GM23248 (cell line): Measurements from ENCODE around the gene RAB19. TPM values are rescaled to one million over a fixed set of nuclear protein-coding genes. Genes with fewer than 3 reads are reported as not detected.

Experiments used
- DNase-seq: peaks from one replicate; pipeline ENCODE4 v3.0.0-alpha.2; 2015
- H2AFZ ChIP-seq: fragments of 200-600 bp; sonication (generic); 2 replicates; pipeline ENCODE4 v1.6.1; 2016; ENCODE audit warnings: antibody characterized with exemption
- H3F3A ChIP-seq: fragments of 200-600 bp; sonication (generic); 2 replicates; pipeline ENCODE4 v1.6.1; 2016; ENCODE audit warnings: mild to moderate bottlenecking, antibody characterized with exemption, mixed run types; ENCODE audit not compliant: insufficient read depth
- H3K27ac ChIP-seq: fragments of 200-600 bp; sonication (generic); 2 replicates; pipeline ENCODE4 v1.5.1; 2016; ENCODE audit warnings: mild to moderate bottlenecking
- H3K27me3 ChIP-seq: fragments of 200-600 bp; sonication (generic); replicated peaks from 2 replicates; pipeline ENCODE4 v1.6.1; 2016; ENCODE audit warnings: mild to moderate bottlenecking; ENCODE audit not compliant: insufficient read depth
- H3K36me3 ChIP-seq: fragments of 200-600 bp; sonication (generic); 2 replicates; pipeline ENCODE4 v1.6.1; 2016; ENCODE audit warnings: low read depth, mild to moderate bottlenecking
- H3K4me1 ChIP-seq: fragments of 200-600 bp; sonication (generic); 2 replicates; pipeline ENCODE4 v1.6.1; 2016; ENCODE audit warnings: mild to moderate bottlenecking; ENCODE audit not compliant: insufficient read depth
- H3K4me2 ChIP-seq: fragments of 200-600 bp; sonication (generic); one replicate; pipeline ENCODE4 v1.6.1; 2016; ENCODE audit warnings: mild to moderate bottlenecking; ENCODE audit not compliant: unreplicated experiment
- H3K4me3 ChIP-seq: fragments of 200-600 bp; sonication (generic); 2 replicates; pipeline ENCODE4 v1.5.1; 2016; ENCODE audit warnings: mild to moderate bottlenecking
- H3K79me2 ChIP-seq: fragments of 200-600 bp; sonication (generic); 2 replicates; pipeline ENCODE4 v1.6.1; 2016; ENCODE audit warnings: mild to moderate bottlenecking; ENCODE audit not compliant: insufficient read depth
- H3K9ac ChIP-seq: fragments of 200-600 bp; sonication (generic); 2 replicates; pipeline ENCODE4 v1.6.1; 2016; ENCODE audit warnings: mild to moderate bottlenecking
- H3K9me2 ChIP-seq: fragments of 200-600 bp; sonication (generic); 2 replicates; pipeline ENCODE4 v1.6.1; 2016; ENCODE audit warnings: mixed run types, mild to moderate bottlenecking, moderate library complexity; ENCODE audit not compliant: insufficient read depth
- H3K9me3 ChIP-seq: fragments of 200-600 bp; sonication (generic); one replicate; pipeline ENCODE4 v1.6.1; 2017; ENCODE audit warnings: low read depth
- H4K20me1 ChIP-seq: fragments of 200-600 bp; sonication (generic); 2 replicates; pipeline ENCODE4 v1.6.0; 2016; ENCODE audit not compliant: insufficient read depth
- EZH2 ChIP-seq: fragments of 200-600 bp; sonication (generic); IDR thresholded peaks from 2 replicates; pipeline ENCODE4 v1.6.1; 2018; ENCODE audit warnings: antibody characterized with exemption, mild to moderate bottlenecking; ENCODE audit not compliant: insufficient read depth, poor library complexity, severe bottlenecking
- EZH2phosphoT487 ChIP-seq: fragments of 200-600 bp; sonication (generic); IDR thresholded peaks from 2 replicates; pipeline ENCODE4 v1.6.1; 2018; ENCODE audit warnings: antibody characterized with exemption, moderate library complexity, mild to moderate bottlenecking, low read depth; ENCODE audit not compliant: insufficient read depth
- WGBS, 2 experiments: methylation state at CpG; one replicate each; pipeline ENCODE4 v1.1.6; 2015 to 2017; ENCODE audit warnings: low lambda C conversion rate in 2 of 2, low coverage in 1 of 2; ENCODE audit errors: missing lambda C conversion rate in 2 of 2; 5-methylcytosine and 5-hydroxymethylcytosine counted together
- in situ Hi-C: fragments of 300-500 bp; cut with MboI; formaldehyde crosslinking; loops from 2 replicates; pipeline ENCODE4 v1.15.0; 2020
- polyA plus RNA-seq: library from polyadenylated mRNA; unstranded; fragments of >200 nt; fragmentation: Nextera tagmentation; extraction: Ambion mirVana; gene quantifications from 2 replicates; pipeline ENCODE4 v1.2.1, GENCODE V29; 2016
- small RNA-seq: library from RNA; depleted of rRNA; stranded (forward); fragments of <200 nt; gene quantifications from one replicate; pipeline ENCODE3, GENCODE V24; 2014; ENCODE audit warnings: low read depth, low replicate concordance
- total RNA-seq: library from RNA; depleted of rRNA; stranded (reverse); fragments of >200 nt; shearing (Covaris generic); gene quantifications from 2 replicates; pipeline ENCODE4 v1.2.3, GENCODE V29; 2014; rRNA removed

RAB19 gene
- total and polyA plus RNA-seq, 2 experiments from 2014 or later, result not detected

DNA sequence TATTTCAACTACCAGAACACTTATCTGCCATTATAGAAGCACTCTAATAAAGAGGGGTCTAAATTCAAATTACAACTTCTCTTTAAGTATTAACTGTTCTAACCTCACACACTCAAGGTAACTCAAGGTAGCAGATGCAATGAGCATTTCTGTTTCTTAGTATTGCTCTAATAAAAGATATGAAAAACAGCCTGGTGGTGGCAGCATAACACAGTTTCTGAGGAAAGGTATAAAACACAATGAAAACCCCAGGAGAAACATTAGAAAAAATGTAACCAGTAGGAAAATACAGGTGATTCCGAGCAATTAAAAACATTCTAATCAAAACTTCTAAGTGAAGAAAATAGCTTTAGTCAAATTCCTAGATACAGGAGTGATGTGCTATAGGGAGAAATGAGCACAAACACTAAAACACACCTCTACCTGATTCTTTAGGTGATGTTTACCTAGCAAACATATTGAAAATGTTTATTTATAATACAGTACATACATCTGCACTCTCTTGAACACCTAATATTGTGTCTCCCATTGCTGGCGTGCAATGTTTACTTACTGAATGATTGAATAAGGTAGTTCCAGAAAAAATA, 72.0 kb downstream of the RAB19 start:
- no peaks in the 10 kb centered on the region for H3K9me2 ChIP-seq
- no peaks in the 10 kb centered on the region for H3K9me3 ChIP-seq
- no peak overlapping the region for H3K9ac ChIP-seq
- no peaks in the 10 kb centered on the region for H3K27me3 ChIP-seq
- no peak overlapping the region for H3K4me3 ChIP-seq
- TF ChIP-seq EZH2, result no peak
- no peak for TF ChIP-seq EZH2phosphoT487
- H3K27ac ChIP-seq, result no peak overlapping the region
- H4K20me1 ChIP-seq, result peaks cover 20% of the 10 kb centered on the region; the same call in 1 of the 2 replicates
- DNase-seq, result peak; percentile 66
- H3K4me2 ChIP-seq, result no peak overlapping the region
- no peaks in the 10 kb centered on the region for H3K36me3 ChIP-seq
- peaks cover 78% of the 10 kb centered on the region for H3K79me2 ChIP-seq
- H2AFZ ChIP-seq, result no peak overlapping the region
- H3F3A ChIP-seq, result 0 out of 2 replicates have a peak, but pooled peaks cover 6% of the 10 kb centered on the region
- in situ Hi-C loops, result no loop called here
- H3K4me1 ChIP-seq, result peaks cover 9% of the 10 kb centered on the region; the same call in 1 of the 2 replicates
- 46 to 48% methylated on average over 2 of the region's 2 CpGs for WGBS, 2 experiments

DNA sequence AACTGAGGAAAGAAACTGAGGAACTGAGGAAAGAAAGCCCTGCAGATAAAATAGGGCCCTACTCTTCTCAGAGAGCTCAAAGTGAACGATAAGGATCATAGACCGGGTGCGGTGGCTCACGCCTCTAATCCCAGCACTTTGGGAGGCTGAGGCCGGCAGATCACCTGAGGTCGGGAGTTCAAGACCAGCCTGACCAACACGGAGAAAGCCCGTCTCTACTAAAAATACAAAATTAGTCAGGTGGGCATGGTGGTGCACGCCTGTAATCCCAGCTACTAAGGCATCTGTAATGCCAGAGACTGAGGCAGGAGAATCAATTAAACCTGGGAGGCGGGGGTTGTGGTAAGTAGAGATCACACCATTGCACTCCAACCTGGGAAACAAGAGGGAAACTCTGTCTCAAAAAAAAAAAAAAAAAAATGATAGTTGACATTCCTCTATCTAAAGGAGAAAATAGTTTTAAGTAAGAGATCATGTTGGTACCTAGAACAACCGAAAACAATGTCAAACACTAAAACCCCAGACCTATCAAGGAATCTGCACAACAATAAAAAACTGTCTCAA, 72.9 kb downstream of the RAB19 start:
- Histone ChIP-seq H3K9me3 (no peaks in the 10 kb centered on the region), H3K4me2 (peak overlapping the region; percentile 90)
- in situ Hi-C loops, result no loop called here

More for the DNA sequence above, 72.9 kb downstream of the RAB19 start:
- Histone ChIP-seq H3K9ac (peak overlapping the region; percentile 97; the same call in 1 of the 2 replicates), H3K9me2 (no peaks in the 10 kb centered on the region), H3K4me1 (peaks cover 9% of the 10 kb centered on the region; the same call in 1 of the 2 replicates), H3K4me3 (peak overlapping the region; percentile 94), H2AFZ (no peak overlapping the region), H4K20me1 (peaks cover 17% of the 10 kb centered on the region; the same call in 1 of the 2 replicates), H3K27ac (no peak overlapping the region), H3K36me3 (no peaks in the 10 kb centered on the region), H3K79me2 (peaks cover 69% of the 10 kb centered on the region), H3K27me3 (no peaks in the 10 kb centered on the region), H3F3A (0 out of 2 replicates have a peak, but pooled peaks cover 6% of the 10 kb centered on the region)
- TF ChIP-seq EZH2, result no peak
- no peak for TF ChIP-seq EZH2phosphoT487
- DNase-seq, result no peak
- WGBS, 2 experiments, result 71 to 72% methylated on average over 11 of the region's 11 CpGs

Small RNAs within 50 kb of the gene (small RNA-seq; reads per million reads assigned to genes)
- not detected for gene RNA5SP247
- gene RNA5SP248, result 4.5 reads per million, percentile 78 among the genes with 10 or more reads in this experiment

Other genes with a start within 250 kb of the RAB19 start
- gene KDM7A, start 227.1 kb upstream of the RAB19 start, total RNA-seq, result 6.7 and 7.8 TPM in 2 replicates
- gene KDM7A, start 227.1 kb upstream of the RAB19 start, polyA plus RNA-seq, result 1.9 and 2.3 TPM in 2 replicates
- gene SLC37A3, start 5.5 kb upstream of the RAB19 start, total RNA-seq, result 61.7 and 64.5 TPM in 2 replicates
- gene SLC37A3, start 5.5 kb upstream of the RAB19 start, polyA plus RNA-seq, result 39.8 and 44.8 TPM in 2 replicates
- gene MKRN1, start 75.4 kb downstream of the RAB19 start, total RNA-seq, result 68.8 and 72.7 TPM in 2 replicates
- 71.5 and 71.7 TPM in 2 replicates for gene MKRN1, start 75.4 kb downstream of the RAB19 start, polyA plus RNA-seq
- 2.2 and 2.4 TPM in 2 replicates for gene DENND2A, start 236.8 kb downstream of the RAB19 start, total RNA-seq
- gene DENND2A, start 236.8 kb downstream of the RAB19 start, polyA plus RNA-seq, result 0.78 and 1.6 TPM in 2 replicates